Endothelial cell of umbilical vein (primary cell): ENCODE results near the gene RADIL. TPM values are rescaled to one million over a fixed set of nuclear protein-coding genes. Genes with fewer than 3 reads are reported as not detected.

ENCODE experiments used
- BruUV-seq: library from RNA; stranded (reverse); fragments of 400-500 nt; replicated peaks from 2 replicates; lab custom pipeline; 2021; lab: Mats Ljungman, UMichigan
- CTCF ChIA-PET: fragments of 300-600, 350-600 bp; sonication (Branson Sonifier 250); formaldehyde crosslinking; loops from one replicate; lab custom pipeline; 2021; ENCODE audit warnings: antibody characterized with exemption, inconsistent platforms; lab: Charles Lee
- POLR2A ChIA-PET: fragments of 300-600, 350-600 bp; sonication (Branson Sonifier 250); formaldehyde crosslinking; loops from one replicate; lab custom pipeline; 2021; ENCODE audit warnings: antibody characterized with exemption, inconsistent platforms; lab: Charles Lee
- DNase-seq: peaks from one replicate; pipeline ENCODE4 v3.0.0-alpha.2; 2011; ENCODE audit warnings: low read depth, low spot score
- FAIRE-seq: peaks from 2 replicates; lab custom pipeline; 2011; peaks lifted over from hg19 to GRCh38; lab: Jason Lieb, UNC
- H2AFZ ChIP-seq: 2 replicates; pipeline ENCODE4 v1.6.0; 2012; ENCODE audit warnings: low read depth, low read length, control low read depth, inconsistent platforms
- H3K27ac ChIP-seq: 2 replicates; pipeline ENCODE4 v1.5.1; 2011; ENCODE audit warnings: low read depth, mild to moderate bottlenecking, control low read depth, low read length, moderate library complexity; ENCODE audit not compliant: insufficient read depth
- H3K27me3 ChIP-seq, 2 experiments: 2 replicates each; pipeline versions ENCODE4 v1.6.0 to v1.6.1; 2011; ENCODE audit warnings: low read length in 2 of 2, mixed read lengths in 1 of 2; ENCODE audit not compliant: control insufficient read depth in 2 of 2, insufficient read depth in 2 of 2
- H3K36me3 ChIP-seq, 2 experiments: 2 replicates in 1 of 2; 3 replicates in 1 of 2; pipeline ENCODE4 v1.5.1; 2011; ENCODE audit warnings: low read length in 2 of 2, mild to moderate bottlenecking in 1 of 2, moderate library complexity in 1 of 2; ENCODE audit not compliant: control insufficient read depth in 2 of 2, insufficient read depth in 2 of 2; ENCODE audit errors: extremely low read depth in 1 of 2
- H3K4me1 ChIP-seq: 3 replicates; pipeline ENCODE4 v1.5.1; 2011; ENCODE audit warnings: mild to moderate bottlenecking, low read length; ENCODE audit not compliant: control insufficient read depth, insufficient read depth; ENCODE audit errors: extremely low read depth
- H3K4me2 ChIP-seq: 2 replicates; pipeline ENCODE4 v1.6.1; 2011; ENCODE audit warnings: low read length, control low read depth, mixed read lengths; ENCODE audit not compliant: insufficient read depth
- H3K4me3 ChIP-seq, 3 experiments: fragments of 200-600 bp in 1 of 3; sonication (generic), shearing (Covaris generic) in 1 of 3; replicated peaks in 1 of 3; 2 replicates each; pipeline ENCODE4 v1.5.1; 2011 to 2016; ENCODE audit warnings: control low read depth in 3 of 3, low read length in 3 of 3, mild to moderate bottlenecking in 2 of 3, inconsistent platforms in 1 of 3, low read depth in 1 of 3, moderate library complexity in 1 of 3; ENCODE audit not compliant: insufficient read depth in 1 of 3
- H3K79me2 ChIP-seq: 2 replicates; pipeline ENCODE4 v1.6.0; 2012; ENCODE audit warnings: low read length, inconsistent platforms; ENCODE audit not compliant: control insufficient read depth, insufficient read depth
- H3K9ac ChIP-seq: replicated peaks from 2 replicates; pipeline ENCODE3; 2011; ENCODE audit warnings: low read length, control low read depth; ENCODE audit not compliant: insufficient read depth; ENCODE audit errors: extremely low read depth
- H3K9me1 ChIP-seq: replicated peaks from 3 replicates; pipeline ENCODE4 v1.6.0; 2011; ENCODE audit warnings: mild to moderate bottlenecking, low read length; ENCODE audit not compliant: control insufficient read depth, insufficient read depth; ENCODE audit errors: extremely low read depth
- H3K9me3 ChIP-seq: replicated peaks from 2 replicates; pipeline ENCODE4 v1.5.1; 2012; ENCODE audit warnings: low read length, inconsistent platforms; ENCODE audit not compliant: control insufficient read depth, insufficient read depth
- H4K20me1 ChIP-seq: replicated peaks from 2 replicates; pipeline ENCODE3; 2011; ENCODE audit warnings: mild to moderate bottlenecking, low read length; ENCODE audit not compliant: control insufficient read depth, insufficient read depth; ENCODE audit errors: extremely low read depth
- EZH2 ChIP-seq: IDR thresholded peaks from 2 replicates; pipeline ENCODE4 v1.6.1; 2012; ENCODE audit warnings: borderline replicate concordance, low read depth, mild to moderate bottlenecking, moderate library complexity, low read length, inconsistent platforms; ENCODE audit not compliant: severe bottlenecking
- FOS ChIP-seq: IDR thresholded peaks from 2 replicates; pipeline ENCODE4 v1.6.1; 2011; ENCODE audit warnings: mild to moderate bottlenecking, low read length, moderate library complexity, borderline replicate concordance; ENCODE audit not compliant: insufficient read depth
- GATA2 ChIP-seq: IDR thresholded peaks from 2 replicates; pipeline ENCODE4 v1.7.0; 2011; ENCODE audit warnings: low read depth, mild to moderate bottlenecking, moderate library complexity, mixed read lengths, low read length; ENCODE audit not compliant: insufficient read length, insufficient read depth
- JUN ChIP-seq: IDR thresholded peaks from 2 replicates; pipeline ENCODE4 v1.6.1; 2011; ENCODE audit warnings: borderline replicate concordance, low read depth; ENCODE audit not compliant: insufficient read length, insufficient read depth
- MYC ChIP-seq: IDR thresholded peaks from one replicate; pipeline ENCODE4 v1.6.1; 2011; ENCODE audit warnings: mild to moderate bottlenecking, low read depth, low read length
- POLR2A ChIP-seq: IDR thresholded peaks from 2 replicates; pipeline ENCODE4 v1.6.1; 2012; ENCODE audit warnings: low read depth, mild to moderate bottlenecking, control low read depth, low read length
- POLR2AphosphoS5 ChIP-seq: IDR thresholded peaks from 2 replicates; pipeline ENCODE4 v1.6.1; 2012; ENCODE audit warnings: low read depth, mild to moderate bottlenecking, control low read depth, low read length, moderate library complexity; ENCODE audit not compliant: insufficient read depth
- dilution Hi-C: fragments of 300-500 bp; cut with MboI; formaldehyde crosslinking; loops from one replicate; pipeline ENCODE4 v1.15.0; 2019; ENCODE audit warnings: low sequenced_read_pairs; ENCODE audit not compliant: extremely low pct_ligation_motif_present
- intact Hi-C: fragments of 100-400 bp; cut with micrococcal nuclease; formaldehyde crosslinking; loops from one replicate; pipeline ENCODE4 v1.10.0; 2022
- polyA plus RNA-seq, 4 experiments: library from polyadenylated mRNA; depleted of rRNA in 3 of 4; stranded (reverse) in 3 of 4; unstranded in 1 of 4; fragments of >200 nt; gene quantifications; 2 replicates each; pipeline versions ENCODE4 v1.2.1 to v1.2.3, GENCODE V29; 2011 to 2012; ENCODE audit warnings: missing spikeins in 1 of 4
- total RNA-seq: library from RNA; stranded (reverse); gene quantifications from 2 replicates; pipeline ENCODE4 v1.2.3, GENCODE V29; 2021
- TF ChIP-seq, protein P1 (sequence below): IDR thresholded peaks from 2 replicates; pipeline ENCODE4 v1.6.1; 2011; ENCODE audit not compliant: insufficient read depth, insufficient read length
- TF ChIP-seq, protein P2 (sequence below), 2 donors: IDR thresholded peaks; 1 replicate in 1 of 2; 2 replicates in 1 of 2; pipeline ENCODE4 v1.5.1; 2011; ENCODE audit warnings: low read length in 2 of 2, mild to moderate bottlenecking in 2 of 2, moderate library complexity in 2 of 2, control low read depth in 1 of 2, inconsistent platforms in 1 of 2, low read depth in 1 of 2; ENCODE audit not compliant: insufficient read depth in 1 of 2; ENCODE audit errors: extremely low read depth in 1 of 2

RADIL gene
- total and polyA plus RNA-seq, 2 donors (not counting 3 experiments of a cell fraction or from before 2014, with no cell fraction given), result 1.2 to 2.5 TPM

DNA sequence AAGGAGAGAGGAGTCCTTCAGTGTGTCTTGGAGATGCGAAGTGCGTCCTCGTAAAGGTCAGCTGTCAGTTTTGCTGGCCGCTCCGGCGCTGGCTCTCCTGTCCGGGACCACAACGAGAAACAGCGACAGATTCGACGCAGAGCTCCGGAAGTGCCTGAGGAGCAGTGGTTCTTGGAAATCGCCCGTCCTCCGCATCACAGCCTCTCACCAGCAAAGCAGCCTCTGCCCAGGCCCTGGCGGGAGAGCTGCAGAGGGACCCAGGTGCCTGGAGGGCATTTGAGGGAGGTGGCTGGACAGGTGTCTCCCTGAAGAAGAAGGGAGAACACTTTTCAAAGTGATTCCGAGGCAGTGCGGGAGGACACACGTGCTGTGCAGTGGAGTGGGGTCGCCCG lies 119.7 kb downstream of the RADIL start:
- Histone ChIP-seq H3K27ac (no peak overlapping the region), H2AFZ (no peak overlapping the region), H3K9me3 (no peaks in the 10 kb centered on the region), H4K20me1 (no peaks in the 10 kb centered on the region), H3K4me1 (no peaks in the 10 kb centered on the region), H3K27me3 (no peaks in the 10 kb centered on the region), H3K79me2 (peaks cover 2% of the 10 kb centered on the region), H3K36me3 (peaks cover 14 to 43% of the 10 kb centered on the region in 2 experiments), H3K9ac (no peak overlapping the region), H3K4me2 (no peak overlapping the region), H3K4me3 (no peak overlapping the region), H3K9me1 (no peaks in the 10 kb centered on the region)
- dilution Hi-C loops, result no loop called here
- intact Hi-C loops, result no loop called here
- no peak for FAIRE-seq
- CTCF ChIA-PET, result interaction anchor here (1.0 kb wide), 1 partner anchor 18 kb away, joined by 3 read pairs; no protein-coding TSS in a partner anchor
- no peak for DNase-seq
- TF ChIP-seq FOS, result no peak
- no peak for TF ChIP-seq GATA2
- no peak for TF ChIP-seq POLR2A
- no peak for TF ChIP-seq POLR2AphosphoS5
- no peak for TF ChIP-seq JUN
- TF ChIP-seq, protein P1, sequence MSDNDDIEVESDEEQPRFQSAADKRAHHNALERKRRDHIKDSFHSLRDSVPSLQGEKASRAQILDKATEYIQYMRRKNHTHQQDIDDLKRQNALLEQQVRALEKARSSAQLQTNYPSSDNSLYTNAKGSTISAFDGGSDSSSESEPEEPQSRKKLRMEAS, result no peak
- no peak for TF ChIP-seq MYC
- TF ChIP-seq, protein P2, sequence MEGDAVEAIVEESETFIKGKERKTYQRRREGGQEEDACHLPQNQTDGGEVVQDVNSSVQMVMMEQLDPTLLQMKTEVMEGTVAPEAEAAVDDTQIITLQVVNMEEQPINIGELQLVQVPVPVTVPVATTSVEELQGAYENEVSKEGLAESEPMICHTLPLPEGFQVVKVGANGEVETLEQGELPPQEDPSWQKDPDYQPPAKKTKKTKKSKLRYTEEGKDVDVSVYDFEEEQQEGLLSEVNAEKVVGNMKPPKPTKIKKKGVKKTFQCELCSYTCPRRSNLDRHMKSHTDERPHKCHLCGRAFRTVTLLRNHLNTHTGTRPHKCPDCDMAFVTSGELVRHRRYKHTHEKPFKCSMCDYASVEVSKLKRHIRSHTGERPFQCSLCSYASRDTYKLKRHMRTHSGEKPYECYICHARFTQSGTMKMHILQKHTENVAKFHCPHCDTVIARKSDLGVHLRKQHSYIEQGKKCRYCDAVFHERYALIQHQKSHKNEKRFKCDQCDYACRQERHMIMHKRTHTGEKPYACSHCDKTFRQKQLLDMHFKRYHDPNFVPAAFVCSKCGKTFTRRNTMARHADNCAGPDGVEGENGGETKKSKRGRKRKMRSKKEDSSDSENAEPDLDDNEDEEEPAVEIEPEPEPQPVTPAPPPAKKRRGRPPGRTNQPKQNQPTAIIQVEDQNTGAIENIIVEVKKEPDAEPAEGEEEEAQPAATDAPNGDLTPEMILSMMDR (IDR thresholded peaks at IDR 0.05; ENCODE audit: extremely low read depth in 1 of 2, insufficient read depth in 1 of 2, low read depth in 1 of 2, low read length in 2 of 2), result no peak
- no peak for TF ChIP-seq EZH2
- POLR2A ChIA-PET, result no interaction called here
- BruUV-seq, result no TSS peak
